CD14-positive monocyte (primary cell): ENCODE data around the gene GALNT17. TPM values are rescaled to one million over a fixed set of nuclear protein-coding genes. Genes with fewer than 3 reads are reported as not detected.

Experiments
- DNase-seq, 3 donors: peaks; one replicate each; pipeline ENCODE4 v3.0.0-alpha.2; 2011 to 2022
- H2AFZ ChIP-seq: 2 replicates; pipeline ENCODE4 v1.6.0; 2012; ENCODE audit warnings: mild to moderate bottlenecking, low read depth, low read length, inconsistent platforms; ENCODE audit not compliant: insufficient read depth, poor library complexity, severe bottlenecking
- H3K27ac ChIP-seq, 2 donors: 1 replicate in 1 of 2; 2 replicates in 1 of 2; pipeline ENCODE4 v1.5.1; 2012 to 2013; ENCODE audit warnings: low read length in 2 of 2, control low read depth in 1 of 2, inconsistent platforms in 1 of 2, low read depth in 1 of 2, mild to moderate bottlenecking in 1 of 2
- H3K27me3 ChIP-seq, 2 donors: one replicate each; pipeline versions ENCODE4 v1.6.0 to v1.6.1; 2011 to 2013; ENCODE audit warnings: low read length in 2 of 2; ENCODE audit not compliant: control insufficient read depth in 2 of 2, insufficient read depth in 2 of 2
- H3K36me3 ChIP-seq, 2 donors: replicated peaks in 1 of 2; 1 replicate in 1 of 2; 2 replicates in 1 of 2; pipeline versions ENCODE4 v1.5.1 to v1.6.1; 2012 to 2013; ENCODE audit warnings: low read length in 2 of 2, control low read depth in 1 of 2, inconsistent platforms in 1 of 2, mild to moderate bottlenecking in 1 of 2; ENCODE audit not compliant: insufficient read depth in 2 of 2, control insufficient read depth in 1 of 2
- H3K4me1 ChIP-seq, 2 donors: 1 replicate in 1 of 2; 2 replicates in 1 of 2; pipeline versions ENCODE4 v1.5.1 to v1.6.1; 2012 to 2013; ENCODE audit warnings: low read length in 2 of 2, control low read depth in 1 of 2, inconsistent platforms in 1 of 2, mild to moderate bottlenecking in 1 of 2, moderate library complexity in 1 of 2; ENCODE audit not compliant: insufficient read depth in 2 of 2, control insufficient read depth in 1 of 2
- H3K4me2 ChIP-seq: replicated peaks from 2 replicates; pipeline ENCODE3; 2012; ENCODE audit warnings: low read length, moderate library complexity, mild to moderate bottlenecking; ENCODE audit not compliant: poor library complexity, severe bottlenecking; ENCODE audit errors: extremely low read depth
- H3K4me3 ChIP-seq, 3 experiments: fragments of 200-600 bp in 1 of 3; sonication (generic) in 1 of 3; replicated peaks in 1 of 3; 1 replicate in 2 of 3; 2 replicates in 1 of 3; pipeline ENCODE4 v1.5.1; 2011 to 2013; ENCODE audit warnings: low read length in 3 of 3, mild to moderate bottlenecking in 3 of 3, control low read depth in 2 of 3, low read depth in 2 of 3, inconsistent platforms in 1 of 3, moderate library complexity in 1 of 3
- H3K79me2 ChIP-seq: 2 replicates; pipeline ENCODE4 v1.6.0; 2012; ENCODE audit warnings: mild to moderate bottlenecking, control low read depth, inconsistent platforms, low read length, moderate library complexity; ENCODE audit not compliant: insufficient read depth
- H3K9ac ChIP-seq: 2 replicates; pipeline ENCODE4 v1.6.0; 2017; ENCODE audit warnings: low read length, mild to moderate bottlenecking; ENCODE audit not compliant: insufficient read depth, poor library complexity, severe bottlenecking
- H3K9me3 ChIP-seq, 2 donors: replicated peaks in 1 of 2; 1 replicate in 1 of 2; 2 replicates in 1 of 2; pipeline versions ENCODE4 v1.5.1 to v1.6.1; 2012 to 2013; ENCODE audit warnings: low read length in 2 of 2, control low read depth in 1 of 2; ENCODE audit not compliant: control insufficient read depth in 1 of 2, insufficient read depth in 1 of 2
- H4K20me1 ChIP-seq: 2 replicates; pipeline ENCODE4 v1.6.0; 2012; ENCODE audit warnings: mild to moderate bottlenecking, low read length, control low read depth, moderate library complexity; ENCODE audit not compliant: insufficient read depth
- H3K27ac Mint-ChIP-seq, 7 donors: one replicate each; pipeline ENCODE4 v1.8.0; 2020; ENCODE audit warnings: mild to moderate bottlenecking in 7 of 7, mixed read lengths in 7 of 7, moderate library complexity in 6 of 7, inconsistent platforms in 2 of 7
- H3K27me3 Mint-ChIP-seq, 3 donors: one replicate each; pipeline ENCODE4 v1.8.0; 2021 to 2022; ENCODE audit warnings: low read depth in 3 of 3, mild to moderate bottlenecking in 3 of 3, mixed read lengths in 3 of 3, moderate library complexity in 3 of 3, inconsistent platforms in 1 of 3
- H3K36me3 Mint-ChIP-seq, 2 donors: one replicate each; pipeline ENCODE4 v1.8.0; 2020; ENCODE audit warnings: mixed read lengths in 2 of 2, inconsistent platforms in 1 of 2, mild to moderate bottlenecking in 1 of 2
- H3K4me1 Mint-ChIP-seq: one replicate; pipeline ENCODE4 v1.8.0; 2020; ENCODE audit warnings: mild to moderate bottlenecking, mixed read lengths
- H3K4me3 Mint-ChIP-seq, 2 donors: one replicate each; pipeline ENCODE4 v1.8.0; 2020; ENCODE audit warnings: mild to moderate bottlenecking in 2 of 2, mixed read lengths in 2 of 2, moderate library complexity in 1 of 2
- H3K9me3 Mint-ChIP-seq, 7 donors: one replicate each; pipeline ENCODE4 v1.8.0; 2020 to 2022; ENCODE audit warnings: mixed read lengths in 7 of 7, mild to moderate bottlenecking in 6 of 7, moderate library complexity in 6 of 7, inconsistent platforms in 2 of 7
- WGBS: methylation state at CpG from one replicate; pipeline ENCODE4 v1.1.5; 2013; ENCODE audit warnings: missing lambda C conversion rate; ENCODE audit not compliant: insufficient coverage; 5-methylcytosine and 5-hydroxymethylcytosine counted together
- intact Hi-C, 2 donors: fragments of 100-400 bp; cut with micrococcal nuclease; formaldehyde crosslinking; loops; one replicate each; pipeline versions ENCODE4 v1.15.0 to v1.15.1; 2023
- polyA plus RNA-seq, 3 donors: library from polyadenylated mRNA; depleted of rRNA in 1 of 3; unstranded in 2 of 3; stranded (reverse) in 1 of 3; fragments of 300-500 nt in 2 of 3; fragments of >200 nt in 1 of 3; fragmentation: Illumina TruSeq in 2 of 3; gene quantifications; 1 replicate in 2 of 3; 2 replicates in 1 of 3; pipeline ENCODE4 v1.2.3, GENCODE V29; 2012 to 2021
- TF ChIP-seq, protein P1 (sequence below): fragments of 200-600 bp; IDR thresholded peaks from one replicate; pipeline ENCODE4 v1.8.0; 2022; ENCODE audit warnings: antibody characterized with exemption, mild to moderate bottlenecking

GALNT17 gene
- polyA plus RNA-seq, 3 donors: not detected

DNA sequence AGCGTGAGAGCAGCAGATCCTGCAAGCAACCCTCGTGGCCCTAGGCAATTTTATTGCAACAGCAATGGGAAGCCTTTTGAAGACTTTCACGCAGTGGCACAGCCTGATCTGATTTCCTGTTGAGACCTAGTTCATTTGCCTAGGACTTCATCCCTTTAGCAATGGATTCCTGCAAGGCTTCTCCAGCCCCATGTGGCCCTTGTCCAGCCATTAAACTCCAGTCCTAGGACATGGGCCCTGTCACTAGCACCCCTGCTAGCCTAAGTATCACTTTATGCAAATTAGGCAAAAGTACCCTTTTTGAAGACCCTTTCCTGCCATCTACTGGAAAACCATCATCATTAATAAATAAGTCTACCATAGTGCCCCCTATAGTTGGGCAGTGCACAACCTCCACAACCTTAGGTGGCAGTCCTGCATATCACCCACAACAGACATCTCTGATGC is 379.4 kb downstream of the GALNT17 start:
- TF ChIP-seq, protein P1, sequence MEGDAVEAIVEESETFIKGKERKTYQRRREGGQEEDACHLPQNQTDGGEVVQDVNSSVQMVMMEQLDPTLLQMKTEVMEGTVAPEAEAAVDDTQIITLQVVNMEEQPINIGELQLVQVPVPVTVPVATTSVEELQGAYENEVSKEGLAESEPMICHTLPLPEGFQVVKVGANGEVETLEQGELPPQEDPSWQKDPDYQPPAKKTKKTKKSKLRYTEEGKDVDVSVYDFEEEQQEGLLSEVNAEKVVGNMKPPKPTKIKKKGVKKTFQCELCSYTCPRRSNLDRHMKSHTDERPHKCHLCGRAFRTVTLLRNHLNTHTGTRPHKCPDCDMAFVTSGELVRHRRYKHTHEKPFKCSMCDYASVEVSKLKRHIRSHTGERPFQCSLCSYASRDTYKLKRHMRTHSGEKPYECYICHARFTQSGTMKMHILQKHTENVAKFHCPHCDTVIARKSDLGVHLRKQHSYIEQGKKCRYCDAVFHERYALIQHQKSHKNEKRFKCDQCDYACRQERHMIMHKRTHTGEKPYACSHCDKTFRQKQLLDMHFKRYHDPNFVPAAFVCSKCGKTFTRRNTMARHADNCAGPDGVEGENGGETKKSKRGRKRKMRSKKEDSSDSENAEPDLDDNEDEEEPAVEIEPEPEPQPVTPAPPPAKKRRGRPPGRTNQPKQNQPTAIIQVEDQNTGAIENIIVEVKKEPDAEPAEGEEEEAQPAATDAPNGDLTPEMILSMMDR: no peak
- WGBS: 80% methylated on average over 3 of the region's 3 CpGs
- H2AFZ ChIP-seq: no peak overlapping the region
- Mint-ChIP-seq H3K36me3 (no peaks in the 10 kb centered on the region), H3K4me1 (no peaks in the 10 kb centered on the region), H3K9me3 (peaks cover 6 to 18% (median 14%) of the 10 kb centered on the region in 7 donors), H3K27ac (no peak overlapping the region), H3K4me3 (no peak overlapping the region), H3K27me3 (peaks cover 0 to 8% (median 1%) of the 10 kb centered on the region in 3 donors)
- H3K27me3 ChIP-seq: no peaks in the 10 kb centered on the region
- H3K9me3 ChIP-seq: peaks cover 12 to 21% of the 10 kb centered on the region in 2 donors
- intact Hi-C loops: no loop called here
- H3K4me3 ChIP-seq: no peak overlapping the region
- no peaks in the 10 kb centered on the region for H3K36me3 ChIP-seq
- no peak for DNase-seq
- H3K4me2 ChIP-seq: no peak overlapping the region
- H3K79me2 ChIP-seq: no peaks in the 10 kb centered on the region
- no peaks in the 10 kb centered on the region for H4K20me1 ChIP-seq
- no peaks in the 10 kb centered on the region for H3K4me1 ChIP-seq
- no peak overlapping the region for H3K9ac ChIP-seq
- no peak overlapping the region for H3K27ac ChIP-seq

DNA sequence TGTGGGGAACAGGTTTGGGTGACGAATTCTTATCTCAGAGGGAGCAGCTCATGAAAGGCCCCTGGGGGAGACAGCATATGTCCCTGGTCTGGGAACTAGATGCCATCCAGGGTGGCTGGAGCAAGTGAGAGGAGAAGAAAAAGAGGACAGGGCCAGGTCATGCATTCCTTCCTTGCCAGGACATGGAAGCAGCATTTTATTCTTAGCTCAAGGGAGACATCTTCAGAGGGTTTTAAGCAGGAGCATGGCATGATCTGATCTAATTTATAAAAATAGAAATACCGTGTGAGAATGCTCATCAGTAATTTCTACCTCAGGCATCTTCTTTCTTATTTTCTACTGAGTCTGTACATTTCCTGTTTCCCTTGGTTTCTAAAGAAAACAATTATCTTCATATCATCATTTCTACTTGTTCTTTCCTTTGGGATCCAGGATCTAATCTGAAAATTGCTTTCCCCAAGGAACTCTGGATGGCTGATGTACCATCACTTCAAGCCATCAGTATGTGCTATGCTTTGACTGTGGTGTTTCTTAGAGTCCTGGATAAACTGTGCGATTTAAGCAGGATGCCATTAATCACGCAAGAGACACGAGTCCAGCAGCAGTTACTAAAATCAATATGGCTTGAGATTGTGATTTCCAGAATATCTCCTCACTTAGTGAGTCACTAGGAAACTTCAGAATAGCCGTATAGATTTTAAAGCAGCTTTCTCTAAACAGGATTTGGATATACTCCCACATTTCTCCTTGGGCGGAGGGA is 386.2 kb downstream of the GALNT17 start:
- TF ChIP-seq, protein P1: no peak
- no peak overlapping the region for H3K4me3 ChIP-seq
- H3K4me3 Mint-ChIP-seq: no peak overlapping the region
- no peak overlapping the region for H3K4me2 ChIP-seq
- DNase-seq: no peak
- intact Hi-C loops: no loop called here
- H3K36me3 Mint-ChIP-seq: no peaks in the 10 kb centered on the region
- H3K4me1 ChIP-seq: no peaks in the 10 kb centered on the region
- H3K9me3 ChIP-seq: peaks cover 55 to 69% of the 10 kb centered on the region in 2 donors
- no peak overlapping the region for H3K9ac ChIP-seq
- no peaks in the 10 kb centered on the region for H3K27me3 ChIP-seq
- H3K27ac ChIP-seq: no peak overlapping the region
- no peaks in the 10 kb centered on the region for H3K36me3 ChIP-seq
- H3K27me3 Mint-ChIP-seq: peaks cover 0 to 3% (median 2%) of the 10 kb centered on the region in 3 donors
- no peak overlapping the region for H2AFZ ChIP-seq
- no peaks in the 10 kb centered on the region for H3K4me1 Mint-ChIP-seq
- H3K9me3 Mint-ChIP-seq: peaks cover 27 to 52% (median 39%) of the 10 kb centered on the region in 7 donors
- no peaks in the 10 kb centered on the region for H4K20me1 ChIP-seq
- H3K27ac Mint-ChIP-seq: no peak overlapping the region
- no peaks in the 10 kb centered on the region for H3K79me2 ChIP-seq
- 90% methylated on average over 1 of the region's 7 CpGs for WGBS
